GM23248 (cell line): ENCODE measurements around the gene OPRL1.

Experiments
- EZH2 ChIP-seq: fragments of 200-600 bp; sonication (generic); IDR thresholded peaks from 2 replicates; pipeline ENCODE4 v1.6.1; 2018; ENCODE audit warnings: antibody characterized with exemption, mild to moderate bottlenecking; ENCODE audit not compliant: insufficient read depth, poor library complexity, severe bottlenecking
- EZH2phosphoT487 ChIP-seq: fragments of 200-600 bp; sonication (generic); IDR thresholded peaks from 2 replicates; pipeline ENCODE4 v1.6.1; 2018; ENCODE audit warnings: antibody characterized with exemption, moderate library complexity, mild to moderate bottlenecking, low read depth; ENCODE audit not compliant: insufficient read depth

DNA sequence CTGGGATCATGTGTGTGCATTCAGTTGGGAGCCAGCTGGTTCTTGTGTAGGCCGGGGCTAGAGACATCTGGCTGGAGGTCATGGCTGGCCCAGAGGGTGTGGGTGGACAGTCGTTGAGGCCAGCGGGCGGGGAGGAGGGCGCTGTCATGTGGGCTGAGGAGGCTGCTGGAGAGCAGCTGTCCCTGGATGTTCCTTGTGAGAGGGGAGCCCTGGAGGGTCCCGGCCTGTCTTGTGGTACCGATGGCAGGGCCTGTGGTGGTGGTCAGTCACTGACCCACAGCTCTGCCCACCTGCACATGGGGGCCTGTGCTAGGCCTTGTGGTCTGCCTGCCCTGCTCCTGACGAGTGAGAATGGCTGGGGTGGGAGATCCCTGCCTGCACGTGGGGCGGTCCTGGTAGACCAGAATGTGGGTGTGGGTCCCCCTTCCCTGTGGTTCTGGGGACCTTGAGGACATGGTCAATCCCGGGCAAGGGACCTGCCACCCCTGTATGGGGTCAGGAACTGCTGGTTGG is 45.8 kb upstream of the OPRL1 start:
- TF ChIP-seq EZH2: no peak
- no peak for TF ChIP-seq EZH2phosphoT487
